ENCODE data around the gene SH3GL3.

The SH3GL3 gene

DNA sequence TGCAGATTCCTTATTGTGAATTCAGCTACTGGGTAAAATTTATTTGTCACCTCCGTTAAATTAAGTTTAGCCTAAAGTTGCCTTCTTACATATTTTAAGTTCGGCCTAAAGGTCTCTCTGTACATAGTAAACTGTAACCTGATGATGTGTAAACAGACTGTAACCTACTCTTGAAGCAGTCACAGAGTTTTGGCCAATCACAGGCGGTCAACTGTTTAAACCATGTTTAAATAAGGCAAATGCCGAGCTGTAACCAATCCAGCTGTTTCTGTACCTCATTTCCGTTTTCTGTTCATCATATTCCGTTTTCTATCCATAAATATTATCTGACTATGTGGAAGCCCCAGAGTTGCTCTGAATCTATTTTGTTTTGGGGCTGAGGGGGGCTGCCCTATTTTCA, 204.4 kb downstream of the SH3GL3 start:
- no peak overlapping the region for H3K27ac ChIP-seq (ENCODE audit: low read depth, low read length, poor library complexity, severe bottlenecking)
- no peaks in the 10 kb centered on the region for H3F3A ChIP-seq (ENCODE audit: insufficient read depth, low read length)
- H3K4me3 ChIP-seq (ENCODE audit: low read depth, low read length, poor library complexity, severe bottlenecking): no peak overlapping the region
- H3K9ac ChIP-seq (ENCODE audit: low read length): no peak overlapping the region
- H3K27me3 ChIP-seq (ENCODE audit: insufficient read depth, low read length): no peaks in the 10 kb centered on the region
- TF ChIP-seq EZH2 (IDR thresholded peaks at IDR 0.05; ENCODE audit: borderline replicate concordance, low read length): no peak
- TF ChIP-seq CTCF (IDR thresholded peaks at IDR 0.05; ENCODE audit: low read length): no peak
- no peaks in the 10 kb centered on the region for H3K9me2 ChIP-seq (ENCODE audit: low read depth, low read length)
- no peak overlapping the region for H2AFZ ChIP-seq (ENCODE audit: low read length)
- H3K36me3 ChIP-seq (ENCODE audit: insufficient read depth, low read length): no peaks in the 10 kb centered on the region
- H4K20me1 ChIP-seq (ENCODE audit: insufficient read depth, low read length): no peaks in the 10 kb centered on the region
- no peak overlapping the region for H3K4me2 ChIP-seq (ENCODE audit: low read length)
- H3K9me3 ChIP-seq (ENCODE audit: low read length): no peaks in the 10 kb centered on the region
- no peaks in the 10 kb centered on the region for H3K79me2 ChIP-seq (ENCODE audit: insufficient read depth, low read length)
- no peaks in the 10 kb centered on the region for H3K4me1 ChIP-seq (ENCODE audit: insufficient read depth, low read length, severe bottlenecking)

- no peak for TF ChIP-seq EZH2 (IDR thresholded peaks at IDR 0.05; ENCODE audit: borderline replicate concordance, low read length)
- TF ChIP-seq CTCF (IDR thresholded peaks at IDR 0.05; ENCODE audit: low read length): no peak
- Histone ChIP-seq H3K4me3 (ENCODE audit: low read depth, low read length, poor library complexity, severe bottlenecking) (no peak overlapping the region), H4K20me1 (ENCODE audit: insufficient read depth, low read length) (no peaks in the 10 kb centered on the region), H3K9ac (ENCODE audit: low read length) (no peak overlapping the region), H3F3A (ENCODE audit: insufficient read depth, low read length) (no peaks in the 10 kb centered on the region), H3K9me3 (ENCODE audit: low read length) (no peaks in the 10 kb centered on the region), H3K79me2 (ENCODE audit: insufficient read depth, low read length) (no peaks in the 10 kb centered on the region), H3K4me2 (ENCODE audit: low read length) (no peak overlapping the region), H3K4me1 (ENCODE audit: insufficient read depth, low read length, severe bottlenecking) (no peaks in the 10 kb centered on the region), H3K27ac (ENCODE audit: low read depth, low read length, poor library complexity, severe bottlenecking) (no peak overlapping the region), H3K9me2 (ENCODE audit: low read depth, low read length) (no peaks in the 10 kb centered on the region), H3K36me3 (ENCODE audit: insufficient read depth, low read length) (no peaks in the 10 kb centered on the region), H2AFZ (ENCODE audit: low read length) (no peak overlapping the region), H3K27me3 (ENCODE audit: insufficient read depth, low read length) (no peaks in the 10 kb centered on the region)
These were observed 205.6 kb downstream of the SH3GL3 start for GRCh38 chr15:83652626-83653204.

- Histone ChIP-seq H3K4me1 (ENCODE audit: insufficient read depth, low read length, severe bottlenecking) (no peaks in the 10 kb centered on the region), H3F3A (ENCODE audit: insufficient read depth, low read length) (no peaks in the 10 kb centered on the region), H3K27ac (ENCODE audit: low read depth, low read length, poor library complexity, severe bottlenecking) (no peak overlapping the region), H4K20me1 (ENCODE audit: insufficient read depth, low read length) (no peaks in the 10 kb centered on the region), H3K9me2 (ENCODE audit: low read depth, low read length) (no peaks in the 10 kb centered on the region), H3K4me3 (ENCODE audit: low read depth, low read length, poor library complexity, severe bottlenecking) (no peak overlapping the region), H3K36me3 (ENCODE audit: insufficient read depth, low read length) (no peaks in the 10 kb centered on the region), H3K9me3 (ENCODE audit: low read length) (no peaks in the 10 kb centered on the region), H3K27me3 (ENCODE audit: insufficient read depth, low read length) (no peaks in the 10 kb centered on the region), H3K4me2 (ENCODE audit: low read length) (no peak overlapping the region), H3K79me2 (ENCODE audit: insufficient read depth, low read length) (no peaks in the 10 kb centered on the region), H2AFZ (ENCODE audit: low read length) (no peak overlapping the region), H3K9ac (ENCODE audit: low read length) (no peak overlapping the region)
- no peak for TF ChIP-seq CTCF (IDR thresholded peaks at IDR 0.05; ENCODE audit: low read length)
- TF ChIP-seq EZH2 (IDR thresholded peaks at IDR 0.05; ENCODE audit: borderline replicate concordance, low read length): no peak
These were observed 206.1 kb downstream of the SH3GL3 start for GRCh38 chr15:83653288-83653638.
